GM12878 (cell line): ENCODE data around the gene AGAP3. TPM values are rescaled to one million over a fixed set of nuclear protein-coding genes. Genes with fewer than 3 reads are reported as not detected.

ENCODE experiments used
- ATAC-seq: fragments of 200-7000 bp; cut with Tn5 transposase; 3 replicates; pipeline ENCODE4 v1.9.1; 2020; ENCODE audit warnings: mild to moderate bottlenecking, moderate library complexity
- BruUV-seq: library from RNA; stranded (reverse); fragments of 400-500 nt; replicated peaks from 2 replicates; lab custom pipeline; 2021; lab: Mats Ljungman, UMichigan
- CTCF ChIA-PET: fragments of 300-600 bp; sonication (Branson Sonifier 250); formaldehyde crosslinking; extraction: SDS; loops from one replicate; lab custom pipeline; 2021; ENCODE audit warnings: inconsistent platforms; lab: Yijun Ruan, JAX
- POLR2A ChIA-PET: fragments of 350-600 bp; formaldehyde crosslinking; extraction: SDS; loops from one replicate; lab custom pipeline; 2021; ENCODE audit warnings: inconsistent platforms; lab: Charles Lee
- RAD21 ChIA-PET: fragments of 300-600 bp; sonication (Branson Sonifier 250); formaldehyde crosslinking; loops from one replicate; lab custom pipeline; 2023; ENCODE audit warnings: antibody characterized with exemption; ENCODE audit not compliant: unreplicated experiment; lab: Charles Lee
- SMC1A ChIA-PET: fragments of 300-600 bp; sonication (Branson Sonifier 250); formaldehyde crosslinking; loops from one replicate; lab custom pipeline; 2023; ENCODE audit not compliant: unreplicated experiment, uncharacterized antibody; lab: Charles Lee
- DNase-seq: peaks from one replicate; pipeline ENCODE4 v3.0.0-alpha.2; 2011; ENCODE audit warnings: low read depth, low spot score
- FAIRE-seq: peaks from 3 replicates; lab custom pipeline; 2011; peaks lifted over from hg19 to GRCh38; lab: Jason Lieb, UNC
- H2AFZ ChIP-seq: 2 replicates; pipeline ENCODE4 v1.6.0; 2011; ENCODE audit warnings: low read depth, low read length, control low read depth; ENCODE audit not compliant: control insufficient read depth
- H3K27ac ChIP-seq: 2 replicates; pipeline ENCODE4 v1.5.1; 2011; ENCODE audit warnings: control low read depth; ENCODE audit not compliant: control insufficient read depth, insufficient read depth
- H3K27me3 ChIP-seq, 2 experiments: replicated peaks in 1 of 2; 2 replicates each; pipeline versions ENCODE4 v1.6.0 to v1.6.1; 2011; ENCODE audit warnings: low read length in 1 of 2; ENCODE audit not compliant: control insufficient read depth in 2 of 2, insufficient read depth in 2 of 2
- H3K36me3 ChIP-seq, 2 experiments: 2 replicates each; pipeline ENCODE4 v1.5.1; 2011; ENCODE audit warnings: low read length in 1 of 2; ENCODE audit not compliant: control insufficient read depth in 2 of 2, insufficient read depth in 2 of 2
- H3K4me1 ChIP-seq: 2 replicates; pipeline ENCODE4 v1.6.1; 2011; ENCODE audit warnings: mild to moderate bottlenecking, low read length, moderate library complexity, mixed read lengths; ENCODE audit not compliant: control insufficient read depth, insufficient read depth
- H3K4me2 ChIP-seq: 2 replicates; pipeline ENCODE4 v1.6.0; 2011; ENCODE audit warnings: control low read depth; ENCODE audit not compliant: control insufficient read depth, insufficient read depth
- H3K4me3 ChIP-seq: fragments of 200-600 bp; sonication (generic); 2 replicates; pipeline ENCODE4 v1.5.1; 2016
- H3K79me2 ChIP-seq: 2 replicates; pipeline ENCODE4 v1.6.0; 2011; ENCODE audit warnings: low read length; ENCODE audit not compliant: control insufficient read depth, insufficient read depth
- H3K9ac ChIP-seq: 2 replicates; pipeline ENCODE4 v1.8.0; 2011; ENCODE audit warnings: low read length, control low read depth, mixed read lengths; ENCODE audit not compliant: control insufficient read depth, insufficient read depth
- H3K9me3 ChIP-seq: replicated peaks from 3 replicates; pipeline ENCODE4 v1.5.1; 2011; ENCODE audit warnings: mild to moderate bottlenecking, low read length; ENCODE audit not compliant: control insufficient read depth, insufficient read depth
- H4K20me1 ChIP-seq: 2 replicates; pipeline ENCODE4 v1.6.0; 2011; ENCODE audit not compliant: control insufficient read depth, insufficient read depth
- ATF7 ChIP-seq: fragments of 450-650 bp; IDR thresholded peaks from 2 replicates; pipeline ENCODE4 v1.6.1; 2016; ENCODE audit warnings: low read depth, mild to moderate bottlenecking
- FOS ChIP-seq: IDR thresholded peaks from 3 replicates; pipeline ENCODE4 v1.6.1; 2011; ENCODE audit warnings: borderline replicate concordance; ENCODE audit not compliant: insufficient read length; ENCODE audit errors: extremely low read depth
- IKZF1 ChIP-seq: fragments of 450-650 bp; conservative IDR thresholded peaks from 2 replicates; pipeline ENCODE4 v1.6.1; 2017; ENCODE audit warnings: antibody characterized with exemption, mild to moderate bottlenecking
- JUND ChIP-seq: IDR thresholded peaks from 2 replicates; pipeline ENCODE4 v1.6.1; 2012; ENCODE audit warnings: low read depth, mild to moderate bottlenecking, low read length, improper control_type of control experiment, moderate library complexity
- RAD51 ChIP-seq: fragments of 450-650 bp; IDR thresholded peaks from 2 replicates; pipeline ENCODE4 v1.6.1; 2016; ENCODE audit warnings: moderate library complexity, mild to moderate bottlenecking, inconsistent platforms
- SUZ12 ChIP-seq: fragments of 200-600 bp; sonication (generic); IDR thresholded peaks from one replicate; pipeline ENCODE4 v1.6.1; 2018; ENCODE audit warnings: antibody characterized with exemption, mild to moderate bottlenecking; ENCODE audit not compliant: unreplicated experiment
- TCF12 ChIP-seq: IDR thresholded peaks from 2 replicates; pipeline ENCODE4 v1.6.1; 2011; ENCODE audit warnings: low read depth, mild to moderate bottlenecking, low read length
- WGBS: methylation state at CpG from one replicate; pipeline ENCODE4 v1.1.6; 2016; ENCODE audit warnings: low lambda C conversion rate; ENCODE audit not compliant: insufficient replicate concordance, insufficient coverage; ENCODE audit errors: missing lambda C conversion rate; 5-methylcytosine and 5-hydroxymethylcytosine counted together
- in situ Hi-C: fragments of 300-500 bp; cut with MboI; formaldehyde crosslinking; loops from 9 replicates; pipeline ENCODE4 v1.14.3; 2018; ENCODE audit warnings: mixed read lengths
- intact Hi-C: fragments of 100-400 bp; cut with micrococcal nuclease; formaldehyde crosslinking; loops from one replicate; pipeline ENCODE4 v1.14.2; 2022; ENCODE audit not compliant: unreplicated experiment
- polyA plus RNA-seq, 11 experiments: library from polyadenylated mRNA; depleted of rRNA in 4 of 11; unstranded in 6 of 11; stranded (reverse) in 5 of 11; fragments of >200 nt; fragmentation: Nextera tagmentation in 4 of 11; fragmentation: Illumina TruSeq in 1 of 11; extraction: Ambion mirVana in 4 of 11; extraction: Trizol in 1 of 11; gene quantifications; 1 replicate in 1 of 11; 2 replicates in 10 of 11; pipeline versions ENCODE4 v1.2.1 to v1.2.3, GENCODE V29; 2011 to 2016; ENCODE audit warnings: inconsistent platforms in 2 of 11, missing spikeins in 2 of 11, low read depth in 1 of 11
- total RNA-seq, 4 experiments: library from RNA; depleted of rRNA in 3 of 4; stranded (reverse); fragments of >200 nt in 3 of 4; fragmentation: Illumina TruSeq in 1 of 4; extraction: Trizol in 1 of 4; gene quantifications; 2 replicates each; pipeline versions ENCODE4 v1.2.1 to v1.2.3, GENCODE V29; 2013 to 2021
- TF ChIP-seq, protein P1 (sequence below): fragments of 450-650 bp; IDR thresholded peaks from 2 replicates; pipeline ENCODE4 v1.6.1; 2017; ENCODE audit warnings: mild to moderate bottlenecking, moderate library complexity
- TF ChIP-seq, protein P2 (sequence below): fragments of 450-650 bp; IDR thresholded peaks from 2 replicates; pipeline ENCODE4 v1.6.1; 2017; ENCODE audit warnings: mild to moderate bottlenecking, low read depth, inconsistent platforms; ENCODE audit not compliant: poor library complexity, severe bottlenecking
- TF ChIP-seq, protein P3 (sequence below): fragments of 450-650 bp; formaldehyde crosslinking; IDR thresholded peaks from 2 replicates; pipeline ENCODE4 v1.4.0; 2020; ENCODE audit warnings: mild to moderate bottlenecking, moderate library complexity
- TF ChIP-seq, protein P4 (sequence below): fragments of 450-650 bp; IDR thresholded peaks from 2 replicates; pipeline ENCODE4 v1.6.1; 2018; ENCODE audit warnings: mild to moderate bottlenecking, low read depth, moderate library complexity; ENCODE audit not compliant: partially characterized antibody

AGAP3 gene
- total and polyA plus RNA-seq, 10 of the 15 experiments (the other 5 are each of a cell fraction or from before 2014, with no cell fraction given), result 1.8 to 68.1 (median 15.7) TPM

DNA sequence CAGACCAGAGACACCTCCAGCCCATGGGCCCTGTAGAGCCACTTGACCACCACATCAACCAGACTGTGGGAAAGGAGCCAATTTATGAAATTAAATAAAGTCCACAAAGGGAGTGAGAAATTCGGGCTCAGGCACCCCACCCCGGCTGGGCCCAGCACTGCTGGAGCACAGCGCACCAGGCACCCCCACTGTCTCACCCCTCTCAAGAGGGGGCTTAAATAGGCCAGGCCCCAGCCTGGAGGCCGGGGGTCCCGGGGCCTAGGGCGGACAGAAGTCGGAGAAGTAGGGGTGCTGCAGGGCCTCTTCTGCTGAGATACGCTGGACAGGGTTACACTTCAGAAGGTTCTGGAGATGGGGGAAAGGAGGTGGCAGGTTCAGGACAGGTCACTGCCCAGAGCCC is 32.5 kb upstream of the AGAP3 start:
- in situ Hi-C loops (no loop called here), intact Hi-C loops (no loop called here)
- Histone ChIP-seq H2AFZ (no peak overlapping the region), H3K4me1 (peaks cover 12% of the 10 kb centered on the region), H4K20me1 (no peaks in the 10 kb centered on the region), H3K27me3 (no peaks in the 10 kb centered on the region; a peak in 1 of 4 replicates), H3K4me2 (no peak overlapping the region), H3K9me3 (no peaks in the 10 kb centered on the region), H3K79me2 (peaks cover 2% of the 10 kb centered on the region), H3K27ac (no peak overlapping the region), H3K9ac (no peak overlapping the region), H3K4me3 (no peak overlapping the region), H3K36me3 (no peaks in the 10 kb centered on the region)
- ChIA-PET SMC1A (no interaction called here), RAD21 (no interaction called here), POLR2A (no interaction called here), CTCF (no interaction called here)
- FAIRE-seq, result no peak
- ATAC-seq, result no peak
- WGBS, result 82% methylated on average over 8 of the region's 8 CpGs
- no peak for DNase-seq
- BruUV-seq, result no TSS peak
- TF ChIP-seq RAD51 (no peak), ATF7 (no peak), IKZF1 (no peak), FOS (no peak), JUND (no peak), SUZ12 (no peak), TCF12 (no peak)
- TF ChIP-seq, protein P1, sequence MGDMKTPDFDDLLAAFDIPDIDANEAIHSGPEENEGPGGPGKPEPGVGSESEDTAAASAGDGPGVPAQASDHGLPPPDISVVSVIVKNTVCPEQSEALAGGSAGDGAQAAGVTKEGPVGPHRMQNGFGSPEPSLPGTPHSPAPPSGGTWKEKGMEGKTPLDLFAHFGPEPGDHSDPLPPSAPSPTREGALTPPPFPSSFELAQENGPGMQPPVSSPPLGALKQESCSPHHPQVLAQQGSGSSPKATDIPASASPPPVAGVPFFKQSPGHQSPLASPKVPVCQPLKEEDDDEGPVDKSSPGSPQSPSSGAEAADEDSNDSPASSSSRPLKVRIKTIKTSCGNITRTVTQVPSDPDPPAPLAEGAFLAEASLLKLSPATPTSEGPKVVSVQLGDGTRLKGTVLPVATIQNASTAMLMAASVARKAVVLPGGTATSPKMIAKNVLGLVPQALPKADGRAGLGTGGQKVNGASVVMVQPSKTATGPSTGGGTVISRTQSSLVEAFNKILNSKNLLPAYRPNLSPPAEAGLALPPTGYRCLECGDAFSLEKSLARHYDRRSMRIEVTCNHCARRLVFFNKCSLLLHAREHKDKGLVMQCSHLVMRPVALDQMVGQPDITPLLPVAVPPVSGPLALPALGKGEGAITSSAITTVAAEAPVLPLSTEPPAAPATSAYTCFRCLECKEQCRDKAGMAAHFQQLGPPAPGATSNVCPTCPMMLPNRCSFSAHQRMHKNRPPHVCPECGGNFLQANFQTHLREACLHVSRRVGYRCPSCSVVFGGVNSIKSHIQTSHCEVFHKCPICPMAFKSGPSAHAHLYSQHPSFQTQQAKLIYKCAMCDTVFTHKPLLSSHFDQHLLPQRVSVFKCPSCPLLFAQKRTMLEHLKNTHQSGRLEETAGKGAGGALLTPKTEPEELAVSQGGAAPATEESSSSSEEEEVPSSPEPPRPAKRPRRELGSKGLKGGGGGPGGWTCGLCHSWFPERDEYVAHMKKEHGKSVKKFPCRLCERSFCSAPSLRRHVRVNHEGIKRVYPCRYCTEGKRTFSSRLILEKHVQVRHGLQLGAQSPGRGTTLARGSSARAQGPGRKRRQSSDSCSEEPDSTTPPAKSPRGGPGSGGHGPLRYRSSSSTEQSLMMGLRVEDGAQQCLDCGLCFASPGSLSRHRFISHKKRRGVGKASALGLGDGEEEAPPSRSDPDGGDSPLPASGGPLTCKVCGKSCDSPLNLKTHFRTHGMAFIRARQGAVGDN, result no peak
- TF ChIP-seq, protein P2, sequence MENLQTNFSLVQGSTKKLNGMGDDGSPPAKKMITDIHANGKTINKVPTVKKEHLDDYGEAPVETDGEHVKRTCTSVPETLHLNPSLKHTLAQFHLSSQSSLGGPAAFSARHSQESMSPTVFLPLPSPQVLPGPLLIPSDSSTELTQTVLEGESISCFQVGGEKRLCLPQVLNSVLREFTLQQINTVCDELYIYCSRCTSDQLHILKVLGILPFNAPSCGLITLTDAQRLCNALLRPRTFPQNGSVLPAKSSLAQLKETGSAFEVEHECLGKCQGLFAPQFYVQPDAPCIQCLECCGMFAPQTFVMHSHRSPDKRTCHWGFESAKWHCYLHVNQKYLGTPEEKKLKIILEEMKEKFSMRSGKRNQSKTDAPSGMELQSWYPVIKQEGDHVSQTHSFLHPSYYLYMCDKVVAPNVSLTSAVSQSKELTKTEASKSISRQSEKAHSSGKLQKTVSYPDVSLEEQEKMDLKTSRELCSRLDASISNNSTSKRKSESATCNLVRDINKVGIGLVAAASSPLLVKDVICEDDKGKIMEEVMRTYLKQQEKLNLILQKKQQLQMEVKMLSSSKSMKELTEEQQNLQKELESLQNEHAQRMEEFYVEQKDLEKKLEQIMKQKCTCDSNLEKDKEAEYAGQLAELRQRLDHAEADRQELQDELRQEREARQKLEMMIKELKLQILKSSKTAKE, result no peak
- TF ChIP-seq, protein P3, sequence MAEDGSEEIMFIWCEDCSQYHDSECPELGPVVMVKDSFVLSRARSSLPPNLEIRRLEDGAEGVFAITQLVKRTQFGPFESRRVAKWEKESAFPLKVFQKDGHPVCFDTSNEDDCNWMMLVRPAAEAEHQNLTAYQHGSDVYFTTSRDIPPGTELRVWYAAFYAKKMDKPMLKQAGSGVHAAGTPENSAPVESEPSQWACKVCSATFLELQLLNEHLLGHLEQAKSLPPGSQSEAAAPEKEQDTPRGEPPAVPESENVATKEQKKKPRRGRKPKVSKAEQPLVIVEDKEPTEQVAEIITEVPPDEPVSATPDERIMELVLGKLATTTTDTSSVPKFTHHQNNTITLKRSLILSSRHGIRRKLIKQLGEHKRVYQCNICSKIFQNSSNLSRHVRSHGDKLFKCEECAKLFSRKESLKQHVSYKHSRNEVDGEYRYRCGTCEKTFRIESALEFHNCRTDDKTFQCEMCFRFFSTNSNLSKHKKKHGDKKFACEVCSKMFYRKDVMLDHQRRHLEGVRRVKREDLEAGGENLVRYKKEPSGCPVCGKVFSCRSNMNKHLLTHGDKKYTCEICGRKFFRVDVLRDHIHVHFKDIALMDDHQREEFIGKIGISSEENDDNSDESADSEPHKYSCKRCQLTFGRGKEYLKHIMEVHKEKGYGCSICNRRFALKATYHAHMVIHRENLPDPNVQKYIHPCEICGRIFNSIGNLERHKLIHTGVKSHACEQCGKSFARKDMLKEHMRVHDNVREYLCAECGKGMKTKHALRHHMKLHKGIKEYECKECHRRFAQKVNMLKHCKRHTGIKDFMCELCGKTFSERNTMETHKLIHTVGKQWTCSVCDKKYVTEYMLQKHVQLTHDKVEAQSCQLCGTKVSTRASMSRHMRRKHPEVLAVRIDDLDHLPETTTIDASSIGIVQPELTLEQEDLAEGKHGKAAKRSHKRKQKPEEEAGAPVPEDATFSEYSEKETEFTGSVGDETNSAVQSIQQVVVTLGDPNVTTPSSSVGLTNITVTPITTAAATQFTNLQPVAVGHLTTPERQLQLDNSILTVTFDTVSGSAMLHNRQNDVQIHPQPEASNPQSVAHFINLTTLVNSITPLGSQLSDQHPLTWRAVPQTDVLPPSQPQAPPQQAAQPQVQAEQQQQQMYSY (CRISPR knock-in tag), result no peak
- TF ChIP-seq, protein P4, sequence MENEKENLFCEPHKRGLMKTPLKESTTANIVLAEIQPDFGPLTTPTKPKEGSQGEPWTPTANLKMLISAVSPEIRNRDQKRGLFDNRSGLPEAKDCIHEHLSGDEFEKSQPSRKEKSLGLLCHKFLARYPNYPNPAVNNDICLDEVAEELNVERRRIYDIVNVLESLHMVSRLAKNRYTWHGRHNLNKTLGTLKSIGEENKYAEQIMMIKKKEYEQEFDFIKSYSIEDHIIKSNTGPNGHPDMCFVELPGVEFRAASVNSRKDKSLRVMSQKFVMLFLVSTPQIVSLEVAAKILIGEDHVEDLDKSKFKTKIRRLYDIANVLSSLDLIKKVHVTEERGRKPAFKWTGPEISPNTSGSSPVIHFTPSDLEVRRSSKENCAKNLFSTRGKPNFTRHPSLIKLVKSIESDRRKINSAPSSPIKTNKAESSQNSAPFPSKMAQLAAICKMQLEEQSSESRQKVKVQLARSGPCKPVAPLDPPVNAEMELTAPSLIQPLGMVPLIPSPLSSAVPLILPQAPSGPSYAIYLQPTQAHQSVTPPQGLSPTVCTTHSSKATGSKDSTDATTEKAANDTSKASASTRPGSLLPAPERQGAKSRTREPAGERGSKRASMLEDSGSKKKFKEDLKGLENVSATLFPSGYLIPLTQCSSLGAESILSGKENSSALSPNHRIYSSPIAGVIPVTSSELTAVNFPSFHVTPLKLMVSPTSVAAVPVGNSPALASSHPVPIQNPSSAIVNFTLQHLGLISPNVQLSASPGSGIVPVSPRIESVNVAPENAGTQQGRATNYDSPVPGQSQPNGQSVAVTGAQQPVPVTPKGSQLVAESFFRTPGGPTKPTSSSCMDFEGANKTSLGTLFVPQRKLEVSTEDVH, result no peak
